HepG2 (cell line): ENCODE measurements around the gene METTL25. TPM values are rescaled to one million over a fixed set of nuclear protein-coding genes. Genes with fewer than 3 reads are reported as not detected.
A peak's percentile ranks its signal among the peaks of the same experiment; 100 is the strongest.

Experiments
- ASH2L ChIP-seq: fragments of 300-600, 200-600 bp; sonication (generic); IDR thresholded peaks from 2 replicates; pipeline ENCODE4 v1.7.0; 2017; ENCODE audit warnings: low read depth, mild to moderate bottlenecking, moderate library complexity, mixed read lengths, low read length; ENCODE audit not compliant: insufficient read length
- ATF4 ChIP-seq, 2 experiments: fragments of 450-650 bp in 1 of 2; sonication (generic) in 1 of 2; formaldehyde crosslinking; IDR thresholded peaks; 2 replicates each; pipeline versions ENCODE4 v1.5.0 to v1.8.0; 2020 to 2022; ENCODE audit warnings: mild to moderate bottlenecking in 1 of 2, missing genetic modification reagents in 1 of 2
- CBX2 ChIP-seq, 2 experiments: fragments of 200-600 bp in 1 of 2; sonication (generic); formaldehyde crosslinking in 1 of 2; IDR thresholded peaks; 2 replicates each; pipeline versions ENCODE4 v1.7.0 to v1.8.1; 2018 to 2022; ENCODE audit warnings: low read depth in 2 of 2, low read length in 1 of 2, mild to moderate bottlenecking in 1 of 2, missing genetic modification reagents in 1 of 2
- CREBL2 ChIP-seq: sonication (generic); formaldehyde crosslinking; IDR thresholded peaks from 2 replicates; pipeline ENCODE4 v1.8.1; 2023; ENCODE audit warnings: missing genetic modification reagents, mild to moderate bottlenecking, borderline replicate concordance
- GABPB1 ChIP-seq: IDR thresholded peaks from 2 replicates; pipeline ENCODE4 v1.6.1; 2016; ENCODE audit warnings: mild to moderate bottlenecking, missing genetic modification reagents, moderate library complexity, missing compliant biosample characterization
- HIC2 ChIP-seq: sonication (generic); formaldehyde crosslinking; IDR thresholded peaks from 2 replicates; pipeline ENCODE4 v1.9.0; 2022; ENCODE audit warnings: low read depth, missing genetic modification reagents
- HMGA1 ChIP-seq: sonication (generic); formaldehyde crosslinking; conservative IDR thresholded peaks from 2 replicates; pipeline ENCODE4 v1.4.0; 2020; ENCODE audit warnings: missing genetic modification reagents
- IKZF4 ChIP-seq: sonication (generic); formaldehyde crosslinking; IDR thresholded peaks from 2 replicates; pipeline ENCODE4 v1.5.1; 2020; ENCODE audit warnings: borderline replicate concordance, mild to moderate bottlenecking, low read depth, missing genetic modification reagents; ENCODE audit errors: not compliant biosample characterization
- JARID2 ChIP-seq: sonication (generic); formaldehyde crosslinking; IDR thresholded peaks from 2 replicates; pipeline ENCODE4 v1.8.1; 2023; ENCODE audit warnings: missing genetic modification reagents, inconsistent platforms; ENCODE audit not compliant: insufficient replicate concordance
- NFE2 ChIP-seq: sonication (generic); formaldehyde crosslinking; IDR thresholded peaks from 2 replicates; pipeline ENCODE4 v1.4.0; 2020; ENCODE audit warnings: missing genetic modification reagents
- NRL ChIP-seq: sonication (generic); formaldehyde crosslinking; IDR thresholded peaks from 2 replicates; pipeline ENCODE4 v1.5.0; 2020; ENCODE audit warnings: missing genetic modification reagents, mild to moderate bottlenecking, moderate library complexity, borderline replicate concordance
- POGK ChIP-seq: sonication (generic); formaldehyde crosslinking; conservative IDR thresholded peaks from 2 replicates; pipeline ENCODE4 v1.8.0; 2022; ENCODE audit warnings: mild to moderate bottlenecking, moderate library complexity, missing genetic modification reagents
- PPARG ChIP-seq: conservative IDR thresholded peaks from 2 replicates; pipeline ENCODE4 v1.6.1; 2016; ENCODE audit warnings: missing biosample characterization, missing genetic modification reagents
- SMAD3 ChIP-seq: sonication (generic); formaldehyde crosslinking; IDR thresholded peaks from 2 replicates; pipeline ENCODE4 v1.4.0; 2020; ENCODE audit warnings: missing genetic modification reagents
- ZNF121 ChIP-seq: sonication (generic); formaldehyde crosslinking; IDR thresholded peaks from 2 replicates; pipeline ENCODE4 v1.5.0; 2020; ENCODE audit warnings: mild to moderate bottlenecking, missing genetic modification reagents
- ZNF333 ChIP-seq: sonication (generic); formaldehyde crosslinking; IDR thresholded peaks from 2 replicates; pipeline ENCODE4 v1.4.0; 2020; ENCODE audit warnings: mild to moderate bottlenecking, missing genetic modification reagents, borderline replicate concordance
- ZNF616 ChIP-seq: sonication (generic); formaldehyde crosslinking; IDR thresholded peaks from 2 replicates; pipeline ENCODE4 v1.5.0; 2020; ENCODE audit warnings: low read depth, mild to moderate bottlenecking, missing genetic modification reagents
- ZNF652 ChIP-seq: IDR thresholded peaks from 2 replicates; pipeline ENCODE4 v1.6.1; 2016; ENCODE audit warnings: low read depth, borderline replicate concordance
- ZNF770 ChIP-seq: sonication (generic); formaldehyde crosslinking; IDR thresholded peaks from 2 replicates; pipeline ENCODE4 v1.5.0; 2020; ENCODE audit warnings: mild to moderate bottlenecking, missing genetic modification reagents
- ZNF788 ChIP-seq: sonication (generic); formaldehyde crosslinking; IDR thresholded peaks from 2 replicates; pipeline ENCODE4 v1.5.0; 2020; ENCODE audit warnings: mild to moderate bottlenecking, missing genetic modification reagents, borderline replicate concordance
- polyA plus RNA-seq, 8 experiments: library from polyadenylated mRNA; depleted of rRNA in 3 of 8; stranded (reverse) in 7 of 8; unstranded in 1 of 8; fragments of >200 nt; fragmentation: Illumina TruSeq in 4 of 8; extraction: Trizol in 4 of 8; gene quantifications; 2 replicates each; pipeline versions ENCODE4 v1.2.1 to v1.2.3, GENCODE V29; 2011 to 2016; ENCODE audit warnings: low read depth in 4 of 8, missing spikeins in 1 of 8, mixed read lengths in 1 of 8; ENCODE audit not compliant: insufficient read depth in 1 of 8
- total RNA-seq, 5 experiments: library from RNA; depleted of rRNA; stranded (reverse); fragments of >200 nt; fragmentation: Illumina TruSeq; extraction: Trizol; gene quantifications; 2 replicates each; pipeline ENCODE4 v1.2.3, GENCODE V29; 2016; ENCODE audit warnings: low read depth in 1 of 5

The METTL25 gene
- total and polyA plus RNA-seq, 2 of the 13 experiments (the other 11 are each of a cell fraction or from before 2014, with no cell fraction given) = 2.2 to 7.8 TPM

- TF ChIP-seq POGK (CRISPR knock-in tag) (peak; percentile 89), ATF4 (CRISPR knock-in tag; IDR thresholded peaks at IDR 0.05) (peak in 1 of 2 experiments; percentile 65; a peak in 2 of 4 replicates), ZNF652 (CRISPR knock-in tag) (no peak; the same call in 1 of the 2 replicates), ZNF788 (CRISPR knock-in tag) (peak; percentile 97), HIC2 (CRISPR knock-in tag) (peak; percentile 73; the same call in 1 of the 2 replicates), IKZF4 (no peak), JARID2 (CRISPR knock-in tag) (peak; percentile 80), ZNF616 (CRISPR knock-in tag) (peak; percentile 83; the same call in 1 of the 2 replicates), CBX2 (IDR thresholded peaks at IDR 0.05; ENCODE audit: low read depth, low read length) (no peak), CBX2 (CRISPR knock-in tag; IDR thresholded peaks at IDR 0.05; ENCODE audit: low read depth) (no peak), CREBL2 (CRISPR knock-in tag) (no peak; the same call in 1 of the 2 replicates), ZNF121 (CRISPR knock-in tag) (no peak), GABPB1 (CRISPR knock-in tag) (peak; percentile 89), HMGA1 (no peak), NRL (peak; percentile 84; the same call in 1 of the 2 replicates), ZNF333 (CRISPR knock-in tag) (peak; percentile 71; the same call in 1 of the 2 replicates), ASH2L (peak; percentile 98), ZNF770 (CRISPR knock-in tag) (0 out of 2 replicates have a peak, but pooled peaks have one; percentile 44), SMAD3 (CRISPR knock-in tag) (peak; percentile 91), NFE2 (CRISPR knock-in tag) (no peak), PPARG (CRISPR knock-in tag) (peak; percentile 44; the same call in 1 of the 2 replicates)
Measured at GRCh38 chr12:82358200-82359114, at the start of gene METTL25, which contains the start of gene CCDC59 (continued).
